Measurements from ENCODE around the gene GNA12.

DNA sequence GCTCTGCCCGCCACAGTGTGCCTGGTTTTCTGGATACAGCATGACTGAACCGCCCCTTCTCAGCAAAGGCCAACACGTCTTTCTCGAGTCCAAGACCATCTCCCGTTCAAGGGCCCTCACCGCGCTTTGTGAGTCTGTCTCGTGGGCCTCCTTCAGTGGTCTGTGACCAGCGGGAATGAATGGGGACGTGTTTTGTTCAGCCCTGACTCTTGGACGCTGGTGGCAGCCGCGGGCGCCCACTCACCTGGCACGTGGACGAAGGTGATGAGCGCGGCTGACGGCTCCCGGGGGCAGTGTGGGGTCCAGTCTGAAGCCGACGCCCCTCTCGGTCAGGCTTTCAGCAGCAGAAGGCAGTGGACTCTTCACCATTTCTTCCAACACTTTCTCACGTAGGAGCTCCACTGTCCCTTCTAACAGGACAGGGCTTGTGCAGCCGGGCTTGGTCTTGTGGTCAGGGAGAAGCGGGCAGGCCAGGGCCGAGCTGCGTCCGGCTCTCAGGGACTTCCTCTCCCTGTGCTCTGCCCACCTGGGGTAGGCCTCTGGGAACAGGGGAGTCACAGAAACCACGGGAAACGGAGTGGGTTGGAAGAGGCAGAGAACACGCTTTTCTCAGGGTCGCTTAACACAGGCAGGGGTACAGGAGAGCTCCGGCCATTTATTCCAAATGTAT lies 125.7 kb downstream of the GNA12 start:
- TF ChIP-seq, protein P1, sequence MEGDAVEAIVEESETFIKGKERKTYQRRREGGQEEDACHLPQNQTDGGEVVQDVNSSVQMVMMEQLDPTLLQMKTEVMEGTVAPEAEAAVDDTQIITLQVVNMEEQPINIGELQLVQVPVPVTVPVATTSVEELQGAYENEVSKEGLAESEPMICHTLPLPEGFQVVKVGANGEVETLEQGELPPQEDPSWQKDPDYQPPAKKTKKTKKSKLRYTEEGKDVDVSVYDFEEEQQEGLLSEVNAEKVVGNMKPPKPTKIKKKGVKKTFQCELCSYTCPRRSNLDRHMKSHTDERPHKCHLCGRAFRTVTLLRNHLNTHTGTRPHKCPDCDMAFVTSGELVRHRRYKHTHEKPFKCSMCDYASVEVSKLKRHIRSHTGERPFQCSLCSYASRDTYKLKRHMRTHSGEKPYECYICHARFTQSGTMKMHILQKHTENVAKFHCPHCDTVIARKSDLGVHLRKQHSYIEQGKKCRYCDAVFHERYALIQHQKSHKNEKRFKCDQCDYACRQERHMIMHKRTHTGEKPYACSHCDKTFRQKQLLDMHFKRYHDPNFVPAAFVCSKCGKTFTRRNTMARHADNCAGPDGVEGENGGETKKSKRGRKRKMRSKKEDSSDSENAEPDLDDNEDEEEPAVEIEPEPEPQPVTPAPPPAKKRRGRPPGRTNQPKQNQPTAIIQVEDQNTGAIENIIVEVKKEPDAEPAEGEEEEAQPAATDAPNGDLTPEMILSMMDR (IDR thresholded peaks at IDR 0.05) = no peak
- TF ChIP-seq POLR2AphosphoS5 (IDR thresholded peaks at IDR 0.05) = no peak
- no peak for TF ChIP-seq POLR2A (IDR thresholded peaks at IDR 0.05)

Measured in gastroesophageal sphincter (tissue), 3 donors.